ENCODE measurements around the gene TBC1D3B.
"Not testable (repeated sequence)": the region's sequence is repeated elsewhere in the genome, so short reads cannot be mapped to it uniquely, and the experiment has no call there.

The TBC1D3B gene
- total RNA-seq: 0 to 0.30 (median 0.07) reads per million in 9 experiments

GRCh38 chr17:36176536-36176935 lies at the start of gene TBC1D3B:
Gene TBC1D3B (minus strand): TSS chr17:36176636. CDS start chr17:36175050, 1,586 bp downstream.
- H3K27me3 Mint-ChIP-seq; ATAC-seq (replicated peaks); H3K27ac Mint-ChIP-seq; H3K4me1 Mint-ChIP-seq (ENCODE audit: low read depth in 2 of 2); H3K9me3 Mint-ChIP-seq; DNase-seq; H3K36me3 Mint-ChIP-seq (ENCODE audit: insufficient read depth); H3K4me3 Mint-ChIP-seq: not testable (repeated sequence)

DNA sequence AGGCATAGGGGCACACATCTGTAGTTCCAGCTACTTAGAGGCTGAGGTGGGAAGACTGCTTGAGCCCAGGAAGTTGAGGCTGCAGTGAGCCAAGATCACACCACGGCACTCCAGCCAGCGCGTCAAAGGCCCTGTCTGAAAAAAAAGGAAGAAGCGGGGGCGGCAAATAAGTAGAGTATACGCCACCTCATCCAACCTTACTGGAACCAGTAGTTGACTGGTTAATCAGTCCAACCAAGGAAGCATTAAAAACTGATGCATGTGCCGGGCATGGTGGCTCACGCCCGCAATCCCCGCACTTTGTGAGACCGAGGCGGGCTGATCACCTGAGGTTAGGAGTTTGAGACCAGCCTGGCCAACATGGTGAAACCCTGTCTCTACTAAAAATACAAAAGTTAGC lies 46.5 kb upstream of the TBC1D3B start:
- ATAC-seq (replicated peaks); H3K27me3 Mint-ChIP-seq; H3K9me3 Mint-ChIP-seq; H3K36me3 Mint-ChIP-seq (ENCODE audit: insufficient read depth); H3K27ac Mint-ChIP-seq; DNase-seq; H3K4me1 Mint-ChIP-seq (ENCODE audit: low read depth in 2 of 2); H3K4me3 Mint-ChIP-seq: not testable (repeated sequence)

DNA sequence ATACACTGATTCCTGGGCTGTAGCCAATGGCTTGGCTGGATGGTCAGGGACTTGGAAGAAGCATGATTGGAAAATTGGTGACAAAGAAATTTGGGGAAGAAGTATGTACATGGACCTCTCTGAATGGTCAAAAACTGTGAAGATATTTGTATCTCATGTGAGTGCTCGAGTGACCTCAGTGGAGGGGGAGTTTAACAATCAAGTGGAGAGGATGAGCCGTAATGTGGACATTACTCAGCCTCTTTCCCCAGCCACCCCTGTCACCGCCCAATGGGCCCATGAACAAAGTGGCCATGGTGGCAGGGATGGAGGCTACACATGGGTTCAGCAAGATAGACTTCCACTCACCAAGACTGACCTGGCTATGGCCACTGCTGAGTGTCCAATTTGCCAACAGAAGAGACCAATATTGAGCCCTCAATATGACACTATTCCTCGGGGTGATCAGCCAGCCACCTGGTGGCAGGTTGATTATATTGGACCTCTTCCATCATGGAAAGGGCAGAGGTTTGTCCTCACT lies 45.2 kb upstream of the TBC1D3B start:
- H3K9me3 Mint-ChIP-seq; H3K36me3 Mint-ChIP-seq (ENCODE audit: insufficient read depth); ATAC-seq (replicated peaks); H3K27me3 Mint-ChIP-seq; H3K27ac Mint-ChIP-seq; H3K4me3 Mint-ChIP-seq; DNase-seq; H3K4me1 Mint-ChIP-seq (ENCODE audit: low read depth in 2 of 2): not testable (repeated sequence)

DNA sequence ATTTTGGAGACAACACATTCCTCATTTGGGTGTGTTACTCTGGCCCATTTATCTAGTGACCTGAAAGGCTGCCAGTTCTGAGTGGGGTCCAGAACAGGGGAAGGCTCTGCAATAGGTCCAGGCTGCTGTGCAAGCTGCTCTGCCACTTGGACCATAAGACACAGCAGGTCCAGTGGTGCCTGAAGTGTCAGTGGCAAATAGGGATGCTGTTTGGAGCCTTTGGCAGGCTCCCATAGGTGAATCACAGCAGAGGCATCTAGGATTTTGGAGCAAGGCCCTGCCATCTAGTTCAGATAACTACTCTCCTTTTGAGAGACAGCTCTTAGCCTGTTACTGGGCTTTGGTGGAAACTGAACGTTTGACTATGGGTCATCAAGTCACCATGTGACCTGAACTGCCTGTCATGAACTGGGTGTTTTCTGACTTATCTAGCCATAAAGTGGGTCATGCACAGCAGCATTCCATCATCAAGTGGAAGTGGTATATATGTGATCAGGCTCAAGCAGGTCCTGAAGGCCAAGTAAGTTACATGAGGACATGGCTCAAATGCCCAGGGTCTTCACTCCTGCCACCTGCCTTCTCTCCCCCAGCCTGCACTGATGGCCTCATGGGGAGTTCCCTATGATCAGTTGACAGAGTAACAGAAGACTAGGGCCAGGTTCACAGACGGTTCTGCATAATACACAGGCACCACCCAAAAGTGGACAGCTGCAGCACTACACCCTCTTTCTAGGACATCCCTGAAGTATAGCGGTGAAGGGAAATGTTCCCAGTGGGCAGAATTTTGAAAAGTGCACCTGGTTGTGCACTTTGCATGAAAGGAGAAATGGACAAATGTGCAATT lies 44.5 kb upstream of the TBC1D3B start:
- H3K9me3 Mint-ChIP-seq, H3K27me3 Mint-ChIP-seq, H3K27ac Mint-ChIP-seq: not testable (repeated sequence)

GRCh38 chr17:36219556-36219955 lies 43.1 kb upstream of the TBC1D3B start:
- not testable (repeated sequence) for DNase-seq

More for the DNA sequence above, 44.5 kb upstream of the TBC1D3B start:
- not testable (repeated sequence) for DNase-seq; H3K36me3 Mint-ChIP-seq (ENCODE audit: insufficient read depth); ATAC-seq (replicated peaks); H3K4me3 Mint-ChIP-seq
- peaks cover 9 to 15% of the 10 kb centered on the region in 2 donors for H3K4me1 Mint-ChIP-seq (ENCODE audit: low read depth in 2 of 2)

GRCh38 chr17:36215406-36216308 lies 39.2 kb upstream of the TBC1D3B start:
- H3K27ac Mint-ChIP-seq: peak overlapping the region; percentile 85 to 92
- not testable (repeated sequence) for ATAC-seq (replicated peaks); H3K36me3 Mint-ChIP-seq (ENCODE audit: insufficient read depth); H3K27me3 Mint-ChIP-seq; H3K9me3 Mint-ChIP-seq; DNase-seq
- peaks cover 45 to 65% of the 10 kb centered on the region in 2 donors for H3K4me1 Mint-ChIP-seq (ENCODE audit: low read depth in 2 of 2)
- H3K4me3 Mint-ChIP-seq: peak overlapping the region; percentile 15 to 48

More at GRCh38 chr17:36219556-36219955, 43.1 kb upstream of the TBC1D3B start:
- not testable (repeated sequence) for H3K36me3 Mint-ChIP-seq (ENCODE audit: insufficient read depth); ATAC-seq (replicated peaks); H3K27ac Mint-ChIP-seq; H3K4me3 Mint-ChIP-seq; H3K9me3 Mint-ChIP-seq; H3K27me3 Mint-ChIP-seq
- peaks cover 22 to 29% of the 10 kb centered on the region in 2 donors for H3K4me1 Mint-ChIP-seq (ENCODE audit: low read depth in 2 of 2)

- Mint-ChIP-seq H3K4me3 (peak overlapping the region; percentile 15 to 48), H3K27me3 (no peaks in the 10 kb centered on the region), H3K9me3 (peaks cover 0 to 3% of the 10 kb centered on the region in 2 donors), H3K4me1 (ENCODE audit: low read depth in 2 of 2) (peaks cover 53 to 72% of the 10 kb centered on the region in 2 donors), H3K36me3 (ENCODE audit: insufficient read depth) (no peaks in the 10 kb centered on the region), H3K27ac (peak overlapping the region; percentile 91 to 92)
- ATAC-seq (replicated peaks) (peak; percentile 23), DNase-seq (no peak)
Observed at GRCh38 chr17:36214918-36215317, 38.5 kb upstream of the TBC1D3B start.

DNA sequence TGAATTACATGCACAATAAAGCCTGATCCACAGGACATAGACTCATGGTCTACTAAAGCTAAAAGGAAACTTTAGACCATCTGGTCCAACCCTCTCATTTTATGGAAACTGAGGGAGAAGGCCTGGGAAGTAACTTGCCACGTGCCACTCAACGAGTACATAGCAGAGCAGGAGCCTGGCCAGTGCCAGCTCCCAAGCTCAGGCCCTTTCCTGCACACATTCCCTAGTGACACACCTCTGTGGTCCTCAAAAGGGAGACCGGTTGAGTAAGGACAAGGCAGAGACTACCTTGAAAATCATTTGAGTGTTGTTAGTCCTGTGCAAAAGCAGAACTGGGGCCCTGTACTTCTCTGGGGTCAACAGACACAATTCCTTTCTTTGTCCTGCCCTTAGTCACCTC lies 37.3 kb upstream of the TBC1D3B start:
- peaks cover 58 to 77% of the 10 kb centered on the region in 2 donors for H3K4me1 Mint-ChIP-seq (ENCODE audit: low read depth in 2 of 2)
- H3K36me3 Mint-ChIP-seq (ENCODE audit: insufficient read depth): no peaks in the 10 kb centered on the region
- ATAC-seq (replicated peaks): no peak
- H3K27ac Mint-ChIP-seq: peak overlapping the region; percentile 91 to 92
- no peak for DNase-seq
- H3K9me3 Mint-ChIP-seq: peaks cover 0 to 3% of the 10 kb centered on the region in 2 donors
- no peaks in the 10 kb centered on the region for H3K27me3 Mint-ChIP-seq
- peak overlapping the region; percentile 75 to 86 for H3K4me3 Mint-ChIP-seq

DNA sequence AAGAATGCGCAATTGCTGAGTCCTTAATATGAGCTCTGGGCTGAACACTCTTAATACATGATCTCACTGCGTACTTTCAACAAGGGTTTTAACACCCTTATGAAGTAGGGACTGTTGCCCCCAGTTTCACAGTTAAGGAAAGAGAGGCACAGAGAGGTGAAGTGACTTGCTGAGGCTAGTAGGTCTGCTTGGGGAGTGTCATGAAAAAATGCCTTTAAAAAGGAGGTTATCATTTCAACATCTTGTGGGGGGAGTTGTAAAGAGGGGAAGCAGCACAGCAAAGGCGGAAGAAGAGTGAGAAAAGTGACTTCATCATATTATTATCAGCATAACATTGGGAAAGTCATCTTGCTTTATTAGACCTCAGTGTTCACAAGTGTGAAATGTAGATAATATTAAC lies 36.5 kb upstream of the TBC1D3B start:
- H3K4me1 Mint-ChIP-seq (ENCODE audit: low read depth in 2 of 2): peaks cover 58 to 77% of the 10 kb centered on the region in 2 donors
- H3K36me3 Mint-ChIP-seq (ENCODE audit: insufficient read depth): no peaks in the 10 kb centered on the region
- H3K4me3 Mint-ChIP-seq: peak overlapping the region; percentile 75 to 86
- H3K27me3 Mint-ChIP-seq: no peaks in the 10 kb centered on the region
- peak overlapping the region; percentile 91 to 92 for H3K27ac Mint-ChIP-seq
- DNase-seq: no peak
- no peaks in the 10 kb centered on the region for H3K9me3 Mint-ChIP-seq
- peak; percentile 32 for ATAC-seq (replicated peaks)

DNA sequence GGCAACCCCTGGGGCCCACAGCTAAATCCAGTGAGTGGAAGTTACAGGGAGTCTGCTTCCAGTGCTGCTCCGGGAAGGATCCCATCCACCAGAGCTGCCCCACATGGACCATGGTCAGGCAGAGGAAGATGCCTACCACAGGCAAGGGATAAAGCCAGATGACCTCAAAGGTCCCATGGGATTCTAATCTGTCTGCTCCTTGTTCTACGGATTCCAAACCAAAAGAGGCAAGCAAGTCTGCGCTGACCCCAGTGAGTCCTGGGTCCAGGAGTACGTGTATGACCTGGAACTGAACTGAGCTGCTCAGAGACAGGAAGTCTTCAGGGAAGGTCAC lies 35.8 kb upstream of the TBC1D3B start:
- no peaks in the 10 kb centered on the region for H3K36me3 Mint-ChIP-seq (ENCODE audit: insufficient read depth)
- H3K27ac Mint-ChIP-seq: peak overlapping the region; percentile 91 to 92
- H3K9me3 Mint-ChIP-seq: no peaks in the 10 kb centered on the region
- DNase-seq (no peak), ATAC-seq (replicated peaks) (no peak)
- H3K4me3 Mint-ChIP-seq: peak overlapping the region; percentile 75 to 86
- no peaks in the 10 kb centered on the region for H3K27me3 Mint-ChIP-seq
- peaks cover 60 to 75% of the 10 kb centered on the region in 2 donors for H3K4me1 Mint-ChIP-seq (ENCODE audit: low read depth in 2 of 2)

DNA sequence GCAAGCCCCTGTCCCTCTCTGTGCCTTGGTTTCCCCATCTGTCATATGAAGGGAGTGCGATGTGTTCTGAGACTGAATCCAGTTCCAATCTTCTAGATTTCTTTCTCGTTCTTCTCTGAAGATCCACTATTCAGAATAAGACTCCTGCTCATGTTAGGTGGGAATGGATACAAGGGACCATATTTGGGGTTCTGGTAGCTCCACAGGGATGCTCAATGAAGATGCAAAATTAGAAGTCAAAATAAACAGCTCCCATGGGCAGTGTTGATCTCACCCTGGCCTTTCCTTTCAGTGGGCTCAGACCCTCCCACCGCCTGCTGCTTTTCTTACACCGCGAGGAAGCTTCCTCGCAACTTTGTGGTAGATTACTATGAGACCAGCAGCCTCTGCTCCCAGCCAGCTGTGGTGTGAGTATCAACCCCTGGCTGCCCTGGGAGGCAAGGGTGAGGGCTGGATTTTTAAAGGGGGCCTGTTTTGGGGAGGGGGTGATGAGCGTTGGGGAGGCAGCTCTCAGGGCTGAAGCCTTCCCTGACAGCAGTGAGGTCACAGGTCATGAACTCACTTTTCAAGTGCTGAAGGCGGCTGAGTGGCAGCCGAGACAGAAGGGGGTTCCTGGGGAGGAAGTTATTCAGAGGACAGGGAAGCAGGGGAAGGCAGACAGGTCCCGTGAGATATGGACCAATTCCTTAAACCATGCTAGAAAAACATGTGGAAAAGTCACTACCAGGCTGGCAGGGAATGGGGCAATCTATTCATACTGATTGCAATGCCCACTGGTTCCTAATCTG lies 35.2 kb upstream of the TBC1D3B start:
- not testable (repeated sequence) for H3K36me3 Mint-ChIP-seq (ENCODE audit: insufficient read depth); H3K9me3 Mint-ChIP-seq; DNase-seq; H3K27me3 Mint-ChIP-seq
- peak; percentile 23 for ATAC-seq (replicated peaks)
- Mint-ChIP-seq H3K27ac (peak overlapping the region; percentile 91 to 92), H3K4me1 (ENCODE audit: low read depth in 2 of 2) (peaks cover 66 to 78% of the 10 kb centered on the region in 2 donors), H3K4me3 (peak overlapping the region; percentile 75 to 86)

GRCh38 chr17:36210439-36211211 lies 34.2 kb upstream of the TBC1D3B start, which contains the start of gene CCL4L2:
Gene CCL4L2 (plus strand): TSS chr17:36211063.
- Mint-ChIP-seq H3K27ac (peak within 1 kb of the TSS; percentile 91 to 92), H3K4me3 (peak within 1 kb of the TSS; percentile 75 to 86), H3K4me1 (ENCODE audit: low read depth in 2 of 2) (peaks cover 70 to 78% of the 10 kb centered on the region in 2 donors)
- H3K9me3 Mint-ChIP-seq; H3K36me3 Mint-ChIP-seq (ENCODE audit: insufficient read depth); H3K27me3 Mint-ChIP-seq: not testable (repeated sequence)
- peak; percentile 21 to 41 (median 29) for DNase-seq
- ATAC-seq (replicated peaks): peak; percentile 83

All from effector memory CD8-positive, alpha-beta T cell (primary cell).